K562 (cell line): Measurements from ENCODE around the gene CYB561A3. TPM values are rescaled to one million over a fixed set of nuclear protein-coding genes. Genes with fewer than 3 reads are reported as not detected.
A peak's percentile ranks its signal among the peaks of the same experiment; 100 is the strongest.

Experiments
- ATAC-seq: fragments of 200-7000 bp; cut with Tn5 transposase; 3 replicates; pipeline ENCODE4 v1.9.1; 2020; ENCODE audit warnings: moderate library complexity
- BruUV-seq: library from RNA; stranded (reverse); fragments of 400-500 nt; replicated peaks from 2 replicates; lab custom pipeline; 2021; lab: Mats Ljungman, UMichigan
- CTCF ChIA-PET: fragments of 300-600 bp; formaldehyde crosslinking; extraction: SDS; loops from one replicate; lab custom pipeline; 2021; ENCODE audit warnings: low intra/inter-chr PET ratio; lab: Yijun Ruan, JAX
- POLR2A ChIA-PET: fragments of 300-600, 350-650 bp; sonication (Branson Sonifier 250); formaldehyde crosslinking; extraction: SDS; loops from one replicate; lab custom pipeline; 2021; ENCODE audit warnings: antibody characterized with exemption, inconsistent platforms; lab: Yijun Ruan, JAX
- DNase-seq, 4 experiments: peaks; one replicate each; pipeline versions ENCODE4 v3.0.0 to v3.0.0-alpha.2; 2011 to 2018; ENCODE audit warnings: low spot score in 3 of 4, mixed read lengths in 3 of 4; ENCODE audit errors: extremely low read depth in 1 of 4
- FAIRE-seq: peaks from 2 replicates; lab custom pipeline; 2011; peaks lifted over from hg19 to GRCh38; lab: Jason Lieb, UNC
- H2AFZ ChIP-seq: 2 replicates; pipeline ENCODE4 v1.6.0; 2011; ENCODE audit warnings: low read depth, low read length, control low read depth, inconsistent platforms
- H3K27ac ChIP-seq: fragments of 200-600 bp; 3 replicates; pipeline ENCODE4 v1.8.0; 2011; ENCODE audit warnings: low read depth, mild to moderate bottlenecking, control low read depth, inconsistent platforms, low read length, moderate library complexity, mixed read lengths; ENCODE audit errors: extremely low read depth
- H3K27me3 ChIP-seq, 2 experiments: fragments of 300-600 bp in 1 of 2; 2 replicates in 1 of 2; 3 replicates in 1 of 2; pipeline versions ENCODE4 v1.6.0 to v1.8.0; 2011; ENCODE audit warnings: inconsistent platforms in 2 of 2, low read length in 2 of 2, mild to moderate bottlenecking in 1 of 2, mixed read lengths in 1 of 2, moderate library complexity in 1 of 2; ENCODE audit not compliant: control insufficient read depth in 2 of 2, insufficient read depth in 2 of 2
- H3K36me3 ChIP-seq: fragments of 300-600 bp; 3 replicates; pipeline ENCODE4 v1.8.0; 2011; ENCODE audit warnings: mild to moderate bottlenecking, low read length, inconsistent platforms; ENCODE audit not compliant: control insufficient read depth, insufficient read depth
- H3K4me1 ChIP-seq, 2 experiments: fragments of 200-600 bp in 1 of 2; replicated peaks in 1 of 2; 2 replicates in 1 of 2; 3 replicates in 1 of 2; pipeline versions ENCODE4 v1.5.1 to v1.8.0; 2011; ENCODE audit warnings: inconsistent platforms in 2 of 2, low read length in 2 of 2, mild to moderate bottlenecking in 1 of 2, mixed read lengths in 1 of 2, moderate library complexity in 1 of 2; ENCODE audit not compliant: control insufficient read depth in 2 of 2, insufficient read depth in 2 of 2
- H3K4me2 ChIP-seq: 2 replicates; pipeline ENCODE4 v1.6.1; 2011; ENCODE audit warnings: low read length, control low read depth, inconsistent platforms, mixed read lengths; ENCODE audit not compliant: insufficient read depth
- H3K4me3 ChIP-seq: fragments of 200-600 bp; sonication (generic), shearing (Covaris generic); 2 replicates; pipeline ENCODE4 v1.5.1; 2016; ENCODE audit warnings: control low read depth, inconsistent platforms
- H3K79me2 ChIP-seq: fragments of 200-600 bp; 3 replicates; pipeline ENCODE4 v1.8.0; 2011; ENCODE audit warnings: low read length, inconsistent platforms; ENCODE audit not compliant: control insufficient read depth, insufficient read depth
- H3K9ac ChIP-seq, 2 experiments: 2 replicates each; pipeline versions ENCODE4 v1.6.0 to v1.6.1; 2011; ENCODE audit warnings: low read depth in 2 of 2, low read length in 2 of 2, control low read depth in 1 of 2, inconsistent platforms in 1 of 2, mild to moderate bottlenecking in 1 of 2, mixed read lengths in 1 of 2; ENCODE audit not compliant: insufficient read depth in 1 of 2
- H3K9me1 ChIP-seq: one replicate; pipeline ENCODE4 v1.6.0; 2011; ENCODE audit warnings: inconsistent platforms, mild to moderate bottlenecking, low read length, moderate library complexity; ENCODE audit not compliant: control insufficient read depth, insufficient read depth
- H3K9me3 ChIP-seq: replicated peaks from 2 replicates; pipeline ENCODE4 v1.5.1; 2011; ENCODE audit warnings: low read depth, low read length, inconsistent platforms; ENCODE audit not compliant: control insufficient read depth, insufficient read depth
- H4K20me1 ChIP-seq: replicated peaks from 2 replicates; pipeline ENCODE4 v1.6.1; 2011; ENCODE audit warnings: low read length, inconsistent platforms, mixed read lengths; ENCODE audit not compliant: control insufficient read depth, insufficient read depth
- AFF4 ChIP-seq: sonication (generic); formaldehyde crosslinking; IDR thresholded peaks from 2 replicates; pipeline ENCODE4 v1.8.0; 2023; ENCODE audit warnings: mild to moderate bottlenecking, missing genetic modification reagents
- CBFA2T3 ChIP-seq: fragments of 450-650 bp; IDR thresholded peaks from 2 replicates; pipeline ENCODE4 v1.6.1; 2017
- CTBP1 ChIP-seq: fragments of 450-650 bp; IDR thresholded peaks from 2 replicates; pipeline ENCODE4 v1.6.1; 2016; ENCODE audit warnings: borderline replicate concordance
- DACH1 ChIP-seq: fragments of 450-650 bp; IDR thresholded peaks from 2 replicates; pipeline ENCODE4 v1.6.1; 2018; ENCODE audit not compliant: partially characterized antibody
- HMG20B ChIP-seq: fragments of 250-450 bp; sonication (Bioruptor Pico); IDR thresholded peaks from 2 replicates; pipeline ENCODE4 v1.5.0; 2021; ENCODE audit warnings: mild to moderate bottlenecking
- OTX1 ChIP-seq: fragments of 450-650 bp; formaldehyde crosslinking; IDR thresholded peaks from 2 replicates; pipeline ENCODE4 v1.4.0; 2022; ENCODE audit warnings: mild to moderate bottlenecking
- RB1 ChIP-seq: fragments of 450-650 bp; IDR thresholded peaks from 2 replicates; pipeline ENCODE4 v1.6.1; 2017; ENCODE audit warnings: low read depth, mild to moderate bottlenecking
- RCOR1 ChIP-seq, 2 experiments: IDR thresholded peaks; 2 replicates each; pipeline ENCODE4 v1.6.1; 2012; ENCODE audit warnings: low read depth in 2 of 2, low read length in 2 of 2, borderline replicate concordance in 1 of 2, improper control_type of control experiment in 1 of 2
- SPI1 ChIP-seq: IDR thresholded peaks from 2 replicates; pipeline ENCODE4 v1.6.1; 2011; ENCODE audit warnings: low read depth, low read length, control low read depth, borderline replicate concordance
- SRSF9 ChIP-seq: fragments of 200-400 bp; formaldehyde crosslinking; IDR thresholded peaks from 2 replicates; pipeline ENCODE4 v1.6.1; 2017; ENCODE audit warnings: low read depth, low read length, borderline replicate concordance
- TFAP4 ChIP-seq: sonication (generic); formaldehyde crosslinking; IDR thresholded peaks from 2 replicates; pipeline ENCODE4 v1.8.0; 2022; ENCODE audit warnings: missing genetic modification reagents, mild to moderate bottlenecking, moderate library complexity, borderline replicate concordance
- ZNF584 ChIP-seq: fragments of 200-800 bp; sonication (Bioruptor generic); IDR thresholded peaks from 2 replicates; pipeline ENCODE4 v1.6.1; 2016; ENCODE audit warnings: low read depth, mild to moderate bottlenecking, missing genetic modification characterization, missing compliant biosample characterization
- ZNF589 ChIP-seq: fragments of 200-800 bp; sonication (Bioruptor generic); IDR thresholded peaks from 2 replicates; pipeline ENCODE4 v1.6.1; 2016; ENCODE audit warnings: low read depth, missing genetic modification characterization, missing compliant biosample characterization
- WGBS: fragments of 100-300 bp; shearing (Covaris generic); methylation state at CpG from one replicate; pipeline ENCODE4 v1.1.6; 2016; ENCODE audit warnings: low coverage, mixed read lengths; ENCODE audit not compliant: insufficient coverage; ENCODE audit errors: missing lambda C conversion rate; 5-methylcytosine and 5-hydroxymethylcytosine counted together
- in situ Hi-C: fragments of 300-500 bp; cut with MboI; formaldehyde crosslinking; loops from 4 replicates; pipeline ENCODE4 v1.15.0; 2018; ENCODE audit warnings: inconsistent platforms, mixed read lengths
- intact Hi-C: fragments of 100-400 bp; cut with micrococcal nuclease; formaldehyde crosslinking; loops from 2 replicates; pipeline ENCODE4 v1.14.2; 2022
- polyA plus RNA-seq, 8 experiments: library from polyadenylated mRNA; depleted of rRNA in 4 of 8; stranded (reverse) in 5 of 8; unstranded in 3 of 8; fragments of >200 nt; fragmentation: Nextera tagmentation in 2 of 8; fragmentation: Illumina TruSeq in 1 of 8; extraction: Ambion mirVana in 2 of 8; extraction: Trizol in 1 of 8; gene quantifications; 2 replicates each; pipeline versions ENCODE4 v1.2.1 to v1.2.3, GENCODE V29; 2011 to 2014; ENCODE audit warnings: inconsistent platforms in 1 of 8, missing spikeins in 1 of 8
- total RNA-seq, 7 experiments: library from RNA; depleted of rRNA in 6 of 7; stranded (reverse); fragments of >200 nt in 6 of 7; fragmentation: Illumina TruSeq in 2 of 7; extraction: Trizol in 2 of 7; gene quantifications; 2 replicates each; pipeline versions ENCODE4 v1.2.1 to v1.2.3, GENCODE V29; 2011 to 2021; ENCODE audit warnings: low replicate concordance in 1 of 7

The CYB561A3 gene
- total and polyA plus RNA-seq, 9 of the 15 experiments (the other 6 are each of a cell fraction or from before 2014, with no cell fraction given): 29.2 to 78.9 (median 37.9) TPM

- DNase-seq: no peak
- Histone ChIP-seq H3K4me1 (peaks cover 37 to 40% of the 10 kb centered on the region in 2 experiments), H3K36me3 (peaks cover 29% of the 10 kb centered on the region; the same call in 2 of the 3 replicates), H3K9ac (no peak overlapping the region; a peak in 1 of 4 replicates), H3K4me3 (no peak overlapping the region), H2AFZ (no peak overlapping the region), H3K27ac (no peak overlapping the region), H3K79me2 (peaks cover 31% of the 10 kb centered on the region), H3K9me1 (peaks cover 3% of the 10 kb centered on the region), H3K27me3 (no peaks in the 10 kb centered on the region), H3K4me2 (no peak overlapping the region), H3K9me3 (no peaks in the 10 kb centered on the region), H4K20me1 (no peaks in the 10 kb centered on the region)
- BruUV-seq: no TSS peak
- CTCF ChIA-PET: interaction anchor here (0.7 to 1.2 kb wide), 2 partner anchors 12 to 28 kb away, joined by 3 to 6 read pairs; no protein-coding TSS in a partner anchor
- in situ Hi-C loops: no loop called here
- TF ChIP-seq RB1 (no peak), CBFA2T3 (0 out of 2 replicates have a peak, but pooled peaks have one; percentile 3), TFAP4 (CRISPR knock-in tag) (peak; percentile 56; the same call in 1 of the 2 replicates), AFF4 (CRISPR knock-in tag) (no peak), DACH1 (no peak), ZNF584 (CRISPR knock-in tag) (no peak), CTBP1 (peak; percentile 46; the same call in 1 of the 2 replicates), OTX1 (CRISPR knock-in tag) (no peak), SPI1 (peak; percentile 92), RCOR1 (IDR thresholded peaks at IDR 0.05; ENCODE audit: borderline replicate concordance in 1 of 2, low read depth in 2 of 2, low read length in 2 of 2) (0 out of 4 replicates have a peak, but pooled peaks of 1 of the 2 experiments have one; percentile 48), HMG20B (CRISPR knock-in tag) (no peak), SRSF9 (no peak), ZNF589 (CRISPR knock-in tag) (no peak)
- FAIRE-seq: no peak
- WGBS: 76% methylated on average over 7 of the region's 9 CpGs
- POLR2A ChIA-PET: interaction anchor here (0.5 to 1.8 kb wide), 5 partner anchors 9 to 444 kb away, joined by 3 to 6 read pairs (median 3); partner anchors contain the start of gene TMEM109
- ATAC-seq: no peak
- intact Hi-C loops: no loop called here
Measured at GRCh38 chr11:61357233-61357893, 4.3 kb downstream of the CYB561A3 start.
